Astrocyte (in vitro differentiated cells and primary cell): Measurements from ENCODE around the gene CLEC6A. TPM values are rescaled to one million over a fixed set of nuclear protein-coding genes. Genes with fewer than 3 reads are reported as not detected.

ENCODE experiments used
- DNase-seq: peaks from one replicate; pipeline ENCODE4 v3.0.0-alpha.2; 2010; ENCODE audit warnings: low read depth
- FAIRE-seq: peaks from 2 replicates; lab custom pipeline; 2011; peaks lifted over from hg19 to GRCh38; lab: Jason Lieb, UNC
- H2AFZ ChIP-seq: 2 replicates; pipeline ENCODE4 v1.6.0; 2012; ENCODE audit warnings: low read depth, low read length, inconsistent platforms
- H3K27ac ChIP-seq: 2 replicates; pipeline ENCODE4 v1.5.1; 2011; ENCODE audit warnings: low read depth, low read length, inconsistent platforms
- H3K27me3 ChIP-seq: 2 replicates; pipeline ENCODE4 v1.6.0; 2011; ENCODE audit warnings: low read length, inconsistent platforms; ENCODE audit not compliant: insufficient read depth
- H3K36me3 ChIP-seq: 2 replicates; pipeline ENCODE4 v1.5.1; 2011; ENCODE audit warnings: low read length, inconsistent platforms; ENCODE audit not compliant: insufficient read depth
- H3K4me1 ChIP-seq: 2 replicates; pipeline ENCODE4 v1.5.1; 2011; ENCODE audit warnings: low read length, inconsistent platforms; ENCODE audit not compliant: insufficient read depth
- H3K4me2 ChIP-seq: 2 replicates; pipeline ENCODE4 v1.6.0; 2012; ENCODE audit warnings: low read length, inconsistent platforms
- H3K4me3 ChIP-seq: 2 replicates; pipeline ENCODE4 v1.5.1; 2011; ENCODE audit warnings: low read depth, mild to moderate bottlenecking, low read length, inconsistent platforms; ENCODE audit not compliant: insufficient read depth
- H3K79me2 ChIP-seq: 2 replicates; pipeline ENCODE4 v1.6.0; 2012; ENCODE audit warnings: mild to moderate bottlenecking, low read length, inconsistent platforms; ENCODE audit not compliant: insufficient read depth
- H3K9ac ChIP-seq: 2 replicates; pipeline ENCODE4 v1.6.0; 2012; ENCODE audit warnings: mild to moderate bottlenecking, low read length, inconsistent platforms
- H3K9me3 ChIP-seq: 2 replicates; pipeline ENCODE4 v1.5.1; 2012; ENCODE audit warnings: low read depth, mild to moderate bottlenecking, low read length, inconsistent platforms; ENCODE audit not compliant: insufficient read depth
- H4K20me1 ChIP-seq: 2 replicates; pipeline ENCODE4 v1.6.0; 2012; ENCODE audit warnings: low read length, inconsistent platforms; ENCODE audit not compliant: insufficient read depth
- H3K27ac Mint-ChIP-seq: one replicate; pipeline ENCODE4 v1.8.0; 2021; ENCODE audit warnings: mild to moderate bottlenecking, mixed read lengths; ENCODE audit not compliant: unreplicated experiment
- H3K27me3 Mint-ChIP-seq: one replicate; pipeline ENCODE4 v1.8.0; 2021; ENCODE audit warnings: low read depth, mixed read lengths; ENCODE audit not compliant: unreplicated experiment
- H3K36me3 Mint-ChIP-seq: one replicate; pipeline ENCODE4 v1.8.0; 2021; ENCODE audit warnings: low read depth, mixed read lengths; ENCODE audit not compliant: unreplicated experiment
- H3K4me1 Mint-ChIP-seq: one replicate; pipeline ENCODE4 v1.8.0; 2021; ENCODE audit warnings: low read depth, mixed read lengths; ENCODE audit not compliant: unreplicated experiment
- H3K4me3 Mint-ChIP-seq: one replicate; pipeline ENCODE4 v1.8.0; 2021; ENCODE audit warnings: mild to moderate bottlenecking, moderate library complexity, mixed read lengths; ENCODE audit not compliant: unreplicated experiment
- H3K9me3 Mint-ChIP-seq: one replicate; pipeline ENCODE4 v1.8.0; 2021; ENCODE audit warnings: mild to moderate bottlenecking, mixed read lengths; ENCODE audit not compliant: unreplicated experiment
- EZH2 ChIP-seq: IDR thresholded peaks from 2 replicates; pipeline ENCODE4 v1.6.1; 2012; ENCODE audit warnings: mild to moderate bottlenecking, low read length, inconsistent platforms; ENCODE audit not compliant: insufficient read depth
- total RNA-seq: library from RNA; stranded (reverse); gene quantifications from 2 replicates; pipeline ENCODE4 v1.2.1, GENCODE V29; 2021
- TF ChIP-seq, protein P1 (sequence below): IDR thresholded peaks from 2 replicates; pipeline ENCODE4 v1.5.1; 2011; ENCODE audit warnings: low read depth, mild to moderate bottlenecking, inconsistent platforms, low read length, moderate library complexity; ENCODE audit not compliant: insufficient read depth

The CLEC6A gene
- total RNA-seq, 1 donor from 2014 or later: not detected

DNA sequence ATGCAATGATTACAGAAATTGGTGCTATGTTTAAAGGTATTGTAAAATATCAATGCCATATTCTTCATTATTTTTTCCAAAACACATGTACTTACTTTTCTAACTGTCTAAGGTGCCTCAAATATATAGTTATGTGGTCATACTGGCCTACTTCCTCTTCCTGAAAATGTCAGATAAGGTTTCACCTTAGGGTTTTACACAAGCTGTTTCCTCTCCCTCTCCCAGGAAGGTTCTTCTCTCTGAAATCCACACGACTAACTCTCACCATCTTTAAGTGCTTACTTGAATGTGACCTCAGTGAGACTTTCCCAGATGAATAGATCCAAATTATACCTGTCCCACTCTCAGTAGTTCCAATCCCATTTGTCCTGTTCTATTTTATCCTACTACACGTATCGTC is 46.0 kb downstream of the CLEC6A start:
- Mint-ChIP-seq H3K27me3 (no peaks in the 10 kb centered on the region), H3K9me3 (no peaks in the 10 kb centered on the region), H3K4me1 (no peaks in the 10 kb centered on the region), H3K4me3 (no peak overlapping the region), H3K36me3 (no peaks in the 10 kb centered on the region), H3K27ac (no peak overlapping the region)
- H3K79me2 ChIP-seq: no peaks in the 10 kb centered on the region
- no peak for TF ChIP-seq EZH2
- TF ChIP-seq, protein P1, sequence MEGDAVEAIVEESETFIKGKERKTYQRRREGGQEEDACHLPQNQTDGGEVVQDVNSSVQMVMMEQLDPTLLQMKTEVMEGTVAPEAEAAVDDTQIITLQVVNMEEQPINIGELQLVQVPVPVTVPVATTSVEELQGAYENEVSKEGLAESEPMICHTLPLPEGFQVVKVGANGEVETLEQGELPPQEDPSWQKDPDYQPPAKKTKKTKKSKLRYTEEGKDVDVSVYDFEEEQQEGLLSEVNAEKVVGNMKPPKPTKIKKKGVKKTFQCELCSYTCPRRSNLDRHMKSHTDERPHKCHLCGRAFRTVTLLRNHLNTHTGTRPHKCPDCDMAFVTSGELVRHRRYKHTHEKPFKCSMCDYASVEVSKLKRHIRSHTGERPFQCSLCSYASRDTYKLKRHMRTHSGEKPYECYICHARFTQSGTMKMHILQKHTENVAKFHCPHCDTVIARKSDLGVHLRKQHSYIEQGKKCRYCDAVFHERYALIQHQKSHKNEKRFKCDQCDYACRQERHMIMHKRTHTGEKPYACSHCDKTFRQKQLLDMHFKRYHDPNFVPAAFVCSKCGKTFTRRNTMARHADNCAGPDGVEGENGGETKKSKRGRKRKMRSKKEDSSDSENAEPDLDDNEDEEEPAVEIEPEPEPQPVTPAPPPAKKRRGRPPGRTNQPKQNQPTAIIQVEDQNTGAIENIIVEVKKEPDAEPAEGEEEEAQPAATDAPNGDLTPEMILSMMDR: no peak
- no peak overlapping the region for H2AFZ ChIP-seq
- H3K9me3 ChIP-seq: no peaks in the 10 kb centered on the region
- FAIRE-seq: no peak
- no peak overlapping the region for H3K4me3 ChIP-seq
- H3K4me2 ChIP-seq: no peak overlapping the region
- no peaks in the 10 kb centered on the region for H3K27me3 ChIP-seq
- no peak overlapping the region for H3K9ac ChIP-seq
- no peak for DNase-seq
- no peaks in the 10 kb centered on the region for H3K4me1 ChIP-seq
- H3K36me3 ChIP-seq: no peaks in the 10 kb centered on the region
- no peak overlapping the region for H3K27ac ChIP-seq
- no peaks in the 10 kb centered on the region for H4K20me1 ChIP-seq

DNA sequence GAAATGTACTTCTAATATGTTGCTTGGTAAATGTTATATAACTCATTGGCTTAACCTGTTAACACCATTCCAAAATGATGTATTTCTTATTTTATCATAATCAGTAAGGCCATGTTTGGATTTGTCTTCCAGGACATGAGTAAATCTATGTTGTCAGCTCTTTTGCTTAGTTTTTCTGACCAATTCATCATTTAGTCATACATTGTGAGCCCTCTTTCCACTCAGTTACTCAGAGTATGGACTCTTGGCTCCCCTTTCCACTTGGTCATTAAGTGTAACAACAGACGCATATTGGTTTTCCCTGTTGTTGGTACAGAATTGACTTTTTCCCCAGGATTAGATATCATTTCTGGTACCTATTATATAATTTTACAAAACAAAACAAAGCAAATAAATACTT is 48.6 kb downstream of the CLEC6A start:
- H3K27ac Mint-ChIP-seq: no peak overlapping the region
- Histone ChIP-seq H3K27me3 (no peaks in the 10 kb centered on the region), H3K9me3 (no peaks in the 10 kb centered on the region), H3K79me2 (no peaks in the 10 kb centered on the region), H3K4me1 (no peaks in the 10 kb centered on the region), H3K36me3 (no peaks in the 10 kb centered on the region), H3K4me3 (no peak overlapping the region), H3K27ac (no peak overlapping the region), H4K20me1 (no peaks in the 10 kb centered on the region), H3K9ac (no peak overlapping the region), H3K4me2 (no peak overlapping the region), H2AFZ (no peak overlapping the region)
- no peak overlapping the region for H3K4me3 Mint-ChIP-seq
- H3K27me3 Mint-ChIP-seq: no peaks in the 10 kb centered on the region
- H3K9me3 Mint-ChIP-seq: no peaks in the 10 kb centered on the region
- no peak for TF ChIP-seq EZH2
- TF ChIP-seq, protein P1: no peak
- H3K4me1 Mint-ChIP-seq: no peaks in the 10 kb centered on the region
- DNase-seq (no peak), FAIRE-seq (no peak)
- H3K36me3 Mint-ChIP-seq: no peaks in the 10 kb centered on the region

DNA sequence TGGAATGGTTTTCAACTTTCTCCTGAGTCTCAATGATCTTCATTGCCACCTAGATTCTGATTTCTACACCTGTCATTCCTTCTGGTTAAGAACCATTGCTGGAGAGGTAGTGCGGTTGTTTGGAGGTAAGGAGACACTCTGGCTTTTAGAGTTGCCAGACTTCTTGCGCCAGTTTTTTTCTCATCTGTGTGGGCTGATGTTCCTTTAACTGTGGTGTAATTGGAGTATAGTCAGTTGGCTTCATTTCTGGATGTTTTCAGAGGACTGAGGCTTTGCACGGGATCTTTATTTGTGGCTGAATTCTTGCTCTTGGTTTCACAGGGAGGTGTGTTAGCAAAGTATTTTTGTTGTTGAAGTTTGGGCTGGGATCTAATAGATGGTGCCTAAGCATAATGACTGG is 51.8 kb downstream of the CLEC6A start:
- Mint-ChIP-seq H3K27ac (no peak overlapping the region), H3K4me3 (no peak overlapping the region), H3K4me1 (no peaks in the 10 kb centered on the region), H3K27me3 (no peaks in the 10 kb centered on the region), H3K36me3 (no peaks in the 10 kb centered on the region), H3K9me3 (peaks cover 2% of the 10 kb centered on the region)
- Histone ChIP-seq H3K79me2 (no peaks in the 10 kb centered on the region), H3K36me3 (no peaks in the 10 kb centered on the region), H3K27ac (no peak overlapping the region), H2AFZ (no peak overlapping the region), H3K4me1 (no peaks in the 10 kb centered on the region), H3K9ac (no peak overlapping the region), H3K4me2 (no peak overlapping the region), H3K27me3 (no peaks in the 10 kb centered on the region), H4K20me1 (no peaks in the 10 kb centered on the region), H3K9me3 (no peaks in the 10 kb centered on the region), H3K4me3 (no peak overlapping the region)
- FAIRE-seq (no peak), DNase-seq (no peak)
- TF ChIP-seq, protein P1: no peak
- no peak for TF ChIP-seq EZH2
